ENCODE data around the gene MAML3. TPM values are rescaled to one million over a fixed set of nuclear protein-coding genes. Genes with fewer than 3 reads are reported as not detected.

Gene MAML3
- total RNA-seq, 4 donors from 2014 or later: 21.2 to 28.4 (median 22.1) TPM

DNA sequence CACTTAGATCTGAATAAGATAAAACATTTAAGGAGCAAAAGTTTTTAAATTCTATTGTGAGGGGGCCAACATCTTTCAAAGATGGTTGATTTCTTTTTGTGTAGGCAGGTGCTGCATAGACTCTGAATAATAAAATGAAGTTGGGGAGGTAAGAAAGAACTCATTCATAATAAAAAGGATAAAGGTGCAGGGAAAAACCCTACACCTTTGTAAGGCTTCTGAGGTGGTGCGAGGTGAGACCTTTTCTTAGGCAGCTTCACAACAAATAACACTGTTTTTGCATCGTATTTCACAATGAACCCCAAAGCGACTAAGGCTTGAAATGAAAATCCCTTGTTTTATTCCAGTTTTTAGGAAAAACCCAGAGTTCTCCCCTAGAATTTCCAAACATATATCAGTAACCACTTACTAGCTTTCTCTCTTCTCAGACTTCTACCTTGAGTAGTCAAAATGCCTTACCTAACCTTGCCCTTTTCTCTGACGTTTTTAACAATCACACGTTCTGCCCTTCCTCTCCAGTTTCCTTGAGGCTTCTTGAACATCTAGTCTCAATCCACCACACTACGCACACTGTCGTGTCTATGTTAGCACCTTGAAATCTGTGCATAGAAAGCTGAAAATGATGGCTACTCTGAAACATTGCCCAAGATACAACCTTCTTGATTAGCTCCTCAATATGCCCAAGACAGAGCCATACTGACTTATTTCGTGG lies 30.2 kb downstream of the MAML3 start:
- intact Hi-C loops (cut with DNase I; ENCODE audit: low total_unique reads): no loop called here
- no peak for TF ChIP-seq POLR2A (IDR thresholded peaks at IDR 0.05)
- TF ChIP-seq CTCF (IDR thresholded peaks at IDR 0.05): no peak
- WGBS, 2 donors: 86 to 92% methylated on average over 8 of the region's 8 CpGs
- no peak for DNase-seq (ENCODE audit: low spot score in 2 of 2)
- no peak overlapping the region for H3K4me3 ChIP-seq (ENCODE audit: low read depth, poor library complexity, severe bottlenecking)

DNA sequence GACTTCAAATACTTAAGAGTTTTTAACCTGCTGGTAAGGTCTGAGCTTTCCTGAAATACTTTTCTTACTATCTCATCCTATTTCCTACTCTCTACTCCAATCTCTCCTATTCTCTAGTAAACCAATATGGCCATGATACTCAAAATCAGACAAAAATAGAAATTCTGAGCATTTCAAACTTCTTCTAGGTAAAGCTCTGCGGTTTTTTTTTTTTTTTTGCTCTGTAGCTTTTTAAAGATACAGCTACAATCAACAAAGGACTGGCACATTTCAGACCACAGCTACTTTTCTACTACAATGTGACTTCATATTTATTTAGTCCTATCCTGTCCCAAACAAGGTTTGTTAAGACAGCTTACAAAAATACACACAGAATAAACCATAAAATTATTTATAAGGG lies 31.1 kb downstream of the MAML3 start:
- no peak overlapping the region for H3K4me3 ChIP-seq (ENCODE audit: low read depth, poor library complexity, severe bottlenecking)
- 55 to 62% methylated on average over 1 of the region's 1 CpG for WGBS, 2 donors
- intact Hi-C loops (cut with DNase I; ENCODE audit: low total_unique reads): no loop called here
- TF ChIP-seq POLR2A (IDR thresholded peaks at IDR 0.05) (no peak), CTCF (IDR thresholded peaks at IDR 0.05) (no peak)
- no peak for DNase-seq (ENCODE audit: low spot score in 2 of 2)

- H3K4me3 ChIP-seq (ENCODE audit: low read depth, poor library complexity, severe bottlenecking): no peak overlapping the region
Observed at GRCh38 chr4:140121646-140122045, 32.3 kb downstream of the MAML3 start.

DNA sequence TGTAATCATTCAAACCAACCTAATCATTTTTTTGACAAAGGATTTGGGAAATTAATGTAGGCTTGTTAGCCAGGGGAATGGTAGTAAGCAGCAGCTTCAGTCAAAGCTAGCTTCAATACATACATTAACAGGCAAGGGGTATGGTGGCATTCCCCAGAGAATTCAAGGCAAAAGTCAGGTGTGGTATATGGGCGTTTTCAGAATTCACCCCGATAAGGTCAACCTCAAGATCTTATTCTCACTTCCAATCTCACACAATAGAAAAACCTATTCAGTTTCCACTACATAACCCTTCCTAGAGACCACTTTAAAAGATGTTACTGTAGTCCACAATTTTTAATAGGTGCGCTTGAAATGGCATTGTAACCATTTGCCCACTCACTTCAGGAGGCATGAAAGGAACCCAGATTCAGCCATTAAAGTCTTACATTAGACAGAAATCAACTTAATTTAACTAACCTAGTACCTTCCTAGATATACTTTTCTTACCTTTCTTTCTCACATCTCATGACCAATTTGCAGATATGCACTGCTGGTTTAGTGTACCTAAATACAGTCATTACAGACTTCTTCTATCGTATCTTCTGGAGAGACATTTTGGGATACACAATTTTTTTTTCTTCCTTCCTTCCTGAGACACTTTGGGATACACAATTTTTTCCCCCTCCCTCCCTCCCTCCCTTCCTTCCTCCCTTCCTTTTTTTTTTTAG lies 34.9 kb downstream of the MAML3 start:
- no peak overlapping the region for H3K4me3 ChIP-seq (ENCODE audit: low read depth, poor library complexity, severe bottlenecking)
- TF ChIP-seq CTCF (IDR thresholded peaks at IDR 0.05) (no peak), POLR2A (IDR thresholded peaks at IDR 0.05) (no peak)
- no peak for DNase-seq (ENCODE audit: low spot score in 2 of 2)
- intact Hi-C loops (cut with DNase I; ENCODE audit: low total_unique reads): no loop called here
- 92 to 93% methylated on average over 4 of the region's 4 CpGs for WGBS, 2 donors

More at GRCh38 chr4:140121646-140122045, 32.3 kb downstream of the MAML3 start:
- intact Hi-C loops (cut with DNase I; ENCODE audit: low total_unique reads): no loop called here
- TF ChIP-seq POLR2A (IDR thresholded peaks at IDR 0.05): no peak
- no peak for TF ChIP-seq CTCF (IDR thresholded peaks at IDR 0.05)
- no peak for DNase-seq (ENCODE audit: low spot score in 2 of 2)
- WGBS, 2 donors: 91 to 93% methylated on average over 3 of the region's 3 CpGs

- no peak for DNase-seq (ENCODE audit: low spot score in 2 of 2)
- TF ChIP-seq POLR2A (IDR thresholded peaks at IDR 0.05): no peak
- no peak for TF ChIP-seq CTCF (IDR thresholded peaks at IDR 0.05)
- no peak overlapping the region for H3K4me3 ChIP-seq (ENCODE audit: low read depth, poor library complexity, severe bottlenecking)
- intact Hi-C loops (cut with DNase I; ENCODE audit: low total_unique reads): no loop called here
- WGBS, 2 donors: 90 to 91% methylated on average over 5 of the region's 5 CpGs
Observed at GRCh38 chr4:140117947-140118346, 36.0 kb downstream of the MAML3 start.

All from lower leg skin (tissue), 4 donors.